Measurements from ENCODE around the gene AOPEP. TPM values are rescaled to one million over a fixed set of nuclear protein-coding genes. Genes with fewer than 3 reads are reported as not detected.

AOPEP gene
- total RNA-seq, 1 experiment from 2014 or later = 36.4 TPM

GRCh38 chr9:94981723-94982090 is 255.2 kb downstream of the AOPEP start:
- intact Hi-C loops (cut with micrococcal nuclease; ENCODE audit: unreplicated experiment) = no loop called here
- no peak for ATAC-seq

DNA sequence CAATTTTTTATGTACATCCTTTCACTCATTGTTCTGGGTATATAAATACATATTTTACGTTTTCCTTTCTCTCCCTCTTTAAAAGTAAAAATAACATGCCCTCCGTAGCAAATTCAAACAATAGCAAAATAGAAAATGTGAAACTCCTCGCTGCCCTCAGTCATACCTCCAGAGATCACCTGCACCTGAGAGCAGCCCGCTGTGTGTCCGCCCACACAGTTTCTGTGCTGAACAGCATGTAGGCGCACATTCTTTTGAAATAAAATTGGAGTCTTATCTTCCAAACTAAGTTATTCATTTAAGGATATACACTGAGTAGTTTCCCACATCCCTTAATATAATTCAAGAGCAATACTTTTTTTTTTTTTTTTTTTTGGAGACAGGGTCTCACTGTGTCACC is 255.7 kb downstream of the AOPEP start:
- H3K36me3 ChIP-seq (ENCODE audit: control insufficient read depth, insufficient read depth, low read length) = no peaks in the 10 kb centered on the region
- no peak for ATAC-seq

More at GRCh38 chr9:94981723-94982090, 255.2 kb downstream of the AOPEP start:
- TF ChIP-seq, protein P1, sequence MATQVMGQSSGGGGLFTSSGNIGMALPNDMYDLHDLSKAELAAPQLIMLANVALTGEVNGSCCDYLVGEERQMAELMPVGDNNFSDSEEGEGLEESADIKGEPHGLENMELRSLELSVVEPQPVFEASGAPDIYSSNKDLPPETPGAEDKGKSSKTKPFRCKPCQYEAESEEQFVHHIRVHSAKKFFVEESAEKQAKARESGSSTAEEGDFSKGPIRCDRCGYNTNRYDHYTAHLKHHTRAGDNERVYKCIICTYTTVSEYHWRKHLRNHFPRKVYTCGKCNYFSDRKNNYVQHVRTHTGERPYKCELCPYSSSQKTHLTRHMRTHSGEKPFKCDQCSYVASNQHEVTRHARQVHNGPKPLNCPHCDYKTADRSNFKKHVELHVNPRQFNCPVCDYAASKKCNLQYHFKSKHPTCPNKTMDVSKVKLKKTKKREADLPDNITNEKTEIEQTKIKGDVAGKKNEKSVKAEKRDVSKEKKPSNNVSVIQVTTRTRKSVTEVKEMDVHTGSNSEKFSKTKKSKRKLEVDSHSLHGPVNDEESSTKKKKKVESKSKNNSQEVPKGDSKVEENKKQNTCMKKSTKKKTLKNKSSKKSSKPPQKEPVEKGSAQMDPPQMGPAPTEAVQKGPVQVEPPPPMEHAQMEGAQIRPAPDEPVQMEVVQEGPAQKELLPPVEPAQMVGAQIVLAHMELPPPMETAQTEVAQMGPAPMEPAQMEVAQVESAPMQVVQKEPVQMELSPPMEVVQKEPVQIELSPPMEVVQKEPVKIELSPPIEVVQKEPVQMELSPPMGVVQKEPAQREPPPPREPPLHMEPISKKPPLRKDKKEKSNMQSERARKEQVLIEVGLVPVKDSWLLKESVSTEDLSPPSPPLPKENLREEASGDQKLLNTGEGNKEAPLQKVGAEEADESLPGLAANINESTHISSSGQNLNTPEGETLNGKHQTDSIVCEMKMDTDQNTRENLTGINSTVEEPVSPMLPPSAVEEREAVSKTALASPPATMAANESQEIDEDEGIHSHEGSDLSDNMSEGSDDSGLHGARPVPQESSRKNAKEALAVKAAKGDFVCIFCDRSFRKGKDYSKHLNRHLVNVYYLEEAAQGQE (IDR thresholded peaks at IDR 0.05; ENCODE audit: insufficient read depth in 1 of 2, low read depth in 2 of 2, low read length in 1 of 2) = no peak
- Histone ChIP-seq H3K27ac (ENCODE audit: low read length) (no peak overlapping the region), H3K27me3 (ENCODE audit: control insufficient read depth, insufficient read depth, low read length) (no peaks in the 10 kb centered on the region), H3K9me3 (ENCODE audit: control insufficient read depth, insufficient read depth, low read depth, low read length) (no peaks in the 10 kb centered on the region), H3K4me1 (ENCODE audit: control insufficient read depth, insufficient read depth, low read length) (no peaks in the 10 kb centered on the region), H3K4me3 (ENCODE audit: low read depth in 2 of 2, low read length in 2 of 2) (no peak overlapping the region), H3K36me3 (ENCODE audit: control insufficient read depth, insufficient read depth, low read length) (no peaks in the 10 kb centered on the region)
- CTCF ChIA-PET = no interaction called here
- in situ Hi-C loops (cut with HindIII; ENCODE audit: low pct_unique_long_range_greater_than_20kb, low sequenced_read_pairs) = no loop called here
- no TSS peak for BruUV-seq (replicated peaks)
- DNase-seq (ENCODE audit: low read depth, low spot score) = no peak
- POLR2A ChIA-PET = no interaction called here

More for the DNA sequence above, 255.7 kb downstream of the AOPEP start:
- intact Hi-C loops (cut with micrococcal nuclease; ENCODE audit: unreplicated experiment) (no loop called here), in situ Hi-C loops (cut with HindIII; ENCODE audit: low pct_unique_long_range_greater_than_20kb, low sequenced_read_pairs) (no loop called here)
- H3K4me3 ChIP-seq (ENCODE audit: low read depth in 2 of 2, low read length in 2 of 2) = no peak overlapping the region
- no peak for TF ChIP-seq TCF7L2 (IDR thresholded peaks at IDR 0.05; ENCODE audit: low read depth, low read length)
- TF ChIP-seq, protein P1 (IDR thresholded peaks at IDR 0.05; ENCODE audit: insufficient read depth in 1 of 2, low read depth in 2 of 2, low read length in 1 of 2) = no peak
- TF ChIP-seq POLR2AphosphoS5 (IDR thresholded peaks at IDR 0.05; ENCODE audit: low read depth, low read length) = no peak
- TF ChIP-seq, protein P2, sequence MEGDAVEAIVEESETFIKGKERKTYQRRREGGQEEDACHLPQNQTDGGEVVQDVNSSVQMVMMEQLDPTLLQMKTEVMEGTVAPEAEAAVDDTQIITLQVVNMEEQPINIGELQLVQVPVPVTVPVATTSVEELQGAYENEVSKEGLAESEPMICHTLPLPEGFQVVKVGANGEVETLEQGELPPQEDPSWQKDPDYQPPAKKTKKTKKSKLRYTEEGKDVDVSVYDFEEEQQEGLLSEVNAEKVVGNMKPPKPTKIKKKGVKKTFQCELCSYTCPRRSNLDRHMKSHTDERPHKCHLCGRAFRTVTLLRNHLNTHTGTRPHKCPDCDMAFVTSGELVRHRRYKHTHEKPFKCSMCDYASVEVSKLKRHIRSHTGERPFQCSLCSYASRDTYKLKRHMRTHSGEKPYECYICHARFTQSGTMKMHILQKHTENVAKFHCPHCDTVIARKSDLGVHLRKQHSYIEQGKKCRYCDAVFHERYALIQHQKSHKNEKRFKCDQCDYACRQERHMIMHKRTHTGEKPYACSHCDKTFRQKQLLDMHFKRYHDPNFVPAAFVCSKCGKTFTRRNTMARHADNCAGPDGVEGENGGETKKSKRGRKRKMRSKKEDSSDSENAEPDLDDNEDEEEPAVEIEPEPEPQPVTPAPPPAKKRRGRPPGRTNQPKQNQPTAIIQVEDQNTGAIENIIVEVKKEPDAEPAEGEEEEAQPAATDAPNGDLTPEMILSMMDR (IDR thresholded peaks at IDR 0.05) = no peak
- TF ChIP-seq SIN3A (IDR thresholded peaks at IDR 0.05; ENCODE audit: borderline replicate concordance, insufficient read depth, low read depth, low read length) = no peak
- H3K27ac ChIP-seq (ENCODE audit: low read length) = no peak overlapping the region
- H3K9me3 ChIP-seq (ENCODE audit: control insufficient read depth, insufficient read depth, low read depth, low read length) = no peaks in the 10 kb centered on the region
- POLR2A ChIA-PET = no interaction called here
- CTCF ChIA-PET = no interaction called here
- DNase-seq (ENCODE audit: low read depth, low spot score) = no peak
- H3K27me3 ChIP-seq (ENCODE audit: control insufficient read depth, insufficient read depth, low read length) = no peaks in the 10 kb centered on the region
- H3K4me1 ChIP-seq (ENCODE audit: control insufficient read depth, insufficient read depth, low read length) = no peaks in the 10 kb centered on the region
- no TSS peak for BruUV-seq (replicated peaks)

Data from Panc1 (cell line).